ENCODE results near the gene NPFF.

DNA sequence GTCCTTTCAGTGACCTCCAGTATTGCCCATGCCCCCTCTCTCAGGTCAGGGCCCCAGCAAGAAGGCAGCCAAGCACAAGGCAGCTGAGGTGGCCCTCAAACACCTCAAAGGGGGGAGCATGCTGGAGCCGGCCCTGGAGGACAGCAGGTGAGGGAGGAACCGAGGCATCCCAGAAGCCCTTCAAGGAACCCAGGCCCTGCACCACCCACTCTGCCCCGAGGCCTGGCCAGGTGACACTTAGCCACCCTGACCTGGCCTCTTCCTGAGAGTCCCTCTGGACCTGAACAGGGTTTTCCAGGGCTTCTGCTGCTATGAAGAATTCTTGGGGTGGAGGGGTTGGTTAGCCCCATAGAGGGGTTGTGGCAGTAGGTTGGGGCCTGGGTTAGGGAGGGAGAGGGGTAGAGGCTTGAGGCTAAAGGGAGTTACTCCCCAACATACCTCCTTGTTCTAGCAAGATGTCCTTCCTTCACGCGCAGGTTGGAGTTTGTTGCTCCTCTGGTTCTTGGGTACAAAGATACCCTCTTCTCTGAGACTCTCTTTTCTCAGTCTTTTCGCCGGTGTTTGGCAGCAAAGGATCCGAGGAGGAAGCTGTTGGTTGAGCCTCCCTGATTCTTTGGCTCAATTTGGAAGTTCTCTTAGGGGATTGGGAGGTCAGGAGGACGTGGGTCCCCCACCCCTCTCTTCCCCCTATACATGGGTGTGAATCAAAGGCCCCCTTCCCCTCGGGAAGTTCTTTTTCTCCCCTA lies 4.1 kb downstream of the NPFF start:
- TF ChIP-seq, protein P1, sequence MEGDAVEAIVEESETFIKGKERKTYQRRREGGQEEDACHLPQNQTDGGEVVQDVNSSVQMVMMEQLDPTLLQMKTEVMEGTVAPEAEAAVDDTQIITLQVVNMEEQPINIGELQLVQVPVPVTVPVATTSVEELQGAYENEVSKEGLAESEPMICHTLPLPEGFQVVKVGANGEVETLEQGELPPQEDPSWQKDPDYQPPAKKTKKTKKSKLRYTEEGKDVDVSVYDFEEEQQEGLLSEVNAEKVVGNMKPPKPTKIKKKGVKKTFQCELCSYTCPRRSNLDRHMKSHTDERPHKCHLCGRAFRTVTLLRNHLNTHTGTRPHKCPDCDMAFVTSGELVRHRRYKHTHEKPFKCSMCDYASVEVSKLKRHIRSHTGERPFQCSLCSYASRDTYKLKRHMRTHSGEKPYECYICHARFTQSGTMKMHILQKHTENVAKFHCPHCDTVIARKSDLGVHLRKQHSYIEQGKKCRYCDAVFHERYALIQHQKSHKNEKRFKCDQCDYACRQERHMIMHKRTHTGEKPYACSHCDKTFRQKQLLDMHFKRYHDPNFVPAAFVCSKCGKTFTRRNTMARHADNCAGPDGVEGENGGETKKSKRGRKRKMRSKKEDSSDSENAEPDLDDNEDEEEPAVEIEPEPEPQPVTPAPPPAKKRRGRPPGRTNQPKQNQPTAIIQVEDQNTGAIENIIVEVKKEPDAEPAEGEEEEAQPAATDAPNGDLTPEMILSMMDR (IDR thresholded peaks at IDR 0.05) = no peak
- TF ChIP-seq POLR2A (IDR thresholded peaks at IDR 0.05) = no peak

All from esophagus squamous epithelium (tissue), 4 donors.